Fibroblast of villous mesenchyme (primary cell): Measurements from ENCODE around the gene MMP10. TPM values are rescaled to one million over a fixed set of nuclear protein-coding genes. Genes with fewer than 3 reads are reported as not detected.

ENCODE experiments used
- DNase-seq: peaks from one replicate; pipeline ENCODE4 v3.0.0-alpha.2; 2010; ENCODE audit warnings: low read depth
- H3K4me3 ChIP-seq: 2 replicates; pipeline ENCODE4 v1.5.1; 2011; ENCODE audit warnings: low read depth, mild to moderate bottlenecking, low read length
- total RNA-seq: library from RNA; depleted of rRNA; stranded (reverse); fragments of >200 nt; gene quantifications from 2 replicates; pipeline ENCODE4 v1.2.3, GENCODE V29; 2012
- TF ChIP-seq, protein P1 (sequence below): IDR thresholded peaks from 2 replicates; pipeline ENCODE4 v1.5.1; 2012; ENCODE audit warnings: low read depth, mild to moderate bottlenecking, low read length; ENCODE audit not compliant: insufficient read depth

Gene MMP10
- total RNA-seq, 1 donor, result 0.86 TPM

DNA sequence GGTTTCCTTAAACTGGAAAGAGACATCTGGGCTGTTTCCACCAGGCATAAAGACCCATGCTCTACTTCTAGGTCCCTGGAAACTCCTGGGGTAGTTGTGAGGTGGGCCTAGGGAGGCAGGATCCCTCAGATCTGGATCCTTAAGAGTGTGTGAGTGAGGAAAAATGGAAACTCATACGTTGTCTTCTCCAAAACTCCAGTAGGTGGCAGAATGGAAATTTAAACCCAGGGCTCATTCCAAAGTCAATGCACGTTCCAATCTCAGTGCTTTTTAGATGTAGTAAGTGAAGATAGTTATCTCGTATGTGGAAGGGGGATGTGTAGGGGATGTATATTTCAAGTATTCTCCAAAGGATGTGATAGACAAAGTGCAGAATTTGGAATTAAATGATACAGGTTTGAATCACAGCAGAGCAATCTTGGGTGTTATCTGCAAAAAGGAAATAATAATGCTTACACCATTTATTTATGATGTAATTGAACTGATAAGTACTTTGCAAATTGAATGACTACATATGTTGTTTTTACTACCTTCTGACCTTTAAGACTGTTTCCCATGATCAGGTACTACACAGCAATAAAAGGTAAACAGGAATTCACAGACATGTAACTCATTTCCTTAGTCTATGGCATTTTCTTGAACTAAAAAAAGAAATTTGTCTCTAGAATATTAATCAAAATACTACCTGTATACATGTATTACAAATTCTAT, 30.7 kb upstream of the MMP10 start:
- H3K4me3 ChIP-seq, result no peak overlapping the region
- DNase-seq, result no peak
- TF ChIP-seq, protein P1, sequence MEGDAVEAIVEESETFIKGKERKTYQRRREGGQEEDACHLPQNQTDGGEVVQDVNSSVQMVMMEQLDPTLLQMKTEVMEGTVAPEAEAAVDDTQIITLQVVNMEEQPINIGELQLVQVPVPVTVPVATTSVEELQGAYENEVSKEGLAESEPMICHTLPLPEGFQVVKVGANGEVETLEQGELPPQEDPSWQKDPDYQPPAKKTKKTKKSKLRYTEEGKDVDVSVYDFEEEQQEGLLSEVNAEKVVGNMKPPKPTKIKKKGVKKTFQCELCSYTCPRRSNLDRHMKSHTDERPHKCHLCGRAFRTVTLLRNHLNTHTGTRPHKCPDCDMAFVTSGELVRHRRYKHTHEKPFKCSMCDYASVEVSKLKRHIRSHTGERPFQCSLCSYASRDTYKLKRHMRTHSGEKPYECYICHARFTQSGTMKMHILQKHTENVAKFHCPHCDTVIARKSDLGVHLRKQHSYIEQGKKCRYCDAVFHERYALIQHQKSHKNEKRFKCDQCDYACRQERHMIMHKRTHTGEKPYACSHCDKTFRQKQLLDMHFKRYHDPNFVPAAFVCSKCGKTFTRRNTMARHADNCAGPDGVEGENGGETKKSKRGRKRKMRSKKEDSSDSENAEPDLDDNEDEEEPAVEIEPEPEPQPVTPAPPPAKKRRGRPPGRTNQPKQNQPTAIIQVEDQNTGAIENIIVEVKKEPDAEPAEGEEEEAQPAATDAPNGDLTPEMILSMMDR, result peak; percentile 56

DNA sequence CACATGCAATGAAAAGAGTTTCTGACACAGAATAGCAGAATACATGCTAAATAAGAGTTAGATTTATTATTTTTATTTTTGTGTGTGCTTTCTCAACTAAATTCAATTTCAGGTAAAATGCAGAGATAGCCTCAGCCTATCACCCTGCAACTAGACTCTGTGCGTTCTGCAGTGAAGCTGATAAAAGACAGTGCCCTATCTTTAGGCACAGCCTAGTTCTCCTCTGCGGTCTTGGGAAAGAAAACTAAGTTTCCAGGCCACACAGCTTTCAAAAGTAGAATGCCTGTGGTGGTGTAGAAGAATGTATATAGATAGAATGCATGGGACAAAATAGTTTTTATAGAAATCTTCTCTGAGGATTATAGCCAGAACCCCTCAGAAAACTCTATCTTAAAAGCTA, 29.5 kb upstream of the MMP10 start:
- DNase-seq, result no peak
- H3K4me3 ChIP-seq, result no peak overlapping the region
- TF ChIP-seq, protein P1, result no peak

DNA sequence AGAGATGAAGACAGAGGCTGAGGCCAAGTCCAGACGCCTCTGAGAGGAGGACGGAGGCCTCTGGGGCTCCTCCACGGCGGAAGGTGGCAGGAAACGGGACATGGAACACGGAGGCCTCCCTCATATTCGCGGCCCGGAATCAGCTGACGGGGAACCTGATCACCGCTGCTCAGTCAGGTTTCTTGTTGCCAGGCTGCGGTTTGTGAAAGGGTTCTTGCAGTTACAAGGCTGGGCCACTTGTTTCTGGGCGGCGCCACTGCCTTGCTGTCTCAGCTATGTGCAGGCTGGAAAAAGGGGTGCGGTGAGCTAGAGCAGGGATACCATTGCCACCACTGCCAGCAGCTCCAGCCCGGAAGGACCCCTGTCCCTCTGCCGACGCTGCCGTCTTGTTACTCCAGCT, 27.5 kb upstream of the MMP10 start:
- TF ChIP-seq, protein P1, result peak; percentile 43
- H3K4me3 ChIP-seq, result no peak overlapping the region
- no peak for DNase-seq

DNA sequence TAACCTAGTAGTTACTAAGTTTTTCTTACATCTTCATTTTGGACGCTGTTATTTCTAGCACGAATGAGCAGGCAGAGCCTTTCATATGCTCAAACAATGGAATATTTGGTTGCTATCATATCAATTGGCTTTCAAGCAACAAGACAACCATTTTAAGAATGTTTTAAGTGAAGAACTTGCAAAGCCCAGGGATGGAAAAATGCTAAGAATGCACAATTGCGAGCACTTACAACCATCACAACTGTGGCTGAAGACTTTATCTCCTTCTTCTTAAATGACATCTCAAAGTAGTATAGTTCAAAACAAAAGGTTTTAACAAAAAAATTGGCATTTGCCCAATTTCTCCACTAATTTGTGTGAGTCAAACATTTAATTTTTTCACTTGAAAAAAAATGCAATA, 25.9 kb upstream of the MMP10 start:
- no peak overlapping the region for H3K4me3 ChIP-seq
- TF ChIP-seq, protein P1, result no peak
- DNase-seq, result no peak

DNA sequence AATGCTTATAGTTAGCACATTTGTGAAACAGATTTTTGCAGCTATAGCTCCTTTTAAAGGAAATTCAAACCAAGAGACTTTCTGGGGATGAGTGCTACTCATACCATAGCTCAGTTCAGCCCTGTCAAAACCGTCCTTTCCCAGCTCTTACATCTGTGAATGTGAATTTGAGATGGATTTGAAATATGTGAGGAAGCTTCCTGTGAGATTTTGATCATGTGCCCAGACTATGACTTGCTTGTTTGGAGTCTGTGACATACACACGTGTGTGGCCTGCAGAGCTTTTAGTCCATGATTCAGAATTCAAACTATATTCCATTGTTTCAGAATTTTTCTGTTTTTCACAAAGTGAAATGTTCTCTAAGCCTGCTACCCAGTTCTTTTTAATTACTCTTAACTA, 21.9 kb upstream of the MMP10 start:
- TF ChIP-seq, protein P1, result no peak
- DNase-seq, result peak; percentile 41
- no peak overlapping the region for H3K4me3 ChIP-seq

DNA sequence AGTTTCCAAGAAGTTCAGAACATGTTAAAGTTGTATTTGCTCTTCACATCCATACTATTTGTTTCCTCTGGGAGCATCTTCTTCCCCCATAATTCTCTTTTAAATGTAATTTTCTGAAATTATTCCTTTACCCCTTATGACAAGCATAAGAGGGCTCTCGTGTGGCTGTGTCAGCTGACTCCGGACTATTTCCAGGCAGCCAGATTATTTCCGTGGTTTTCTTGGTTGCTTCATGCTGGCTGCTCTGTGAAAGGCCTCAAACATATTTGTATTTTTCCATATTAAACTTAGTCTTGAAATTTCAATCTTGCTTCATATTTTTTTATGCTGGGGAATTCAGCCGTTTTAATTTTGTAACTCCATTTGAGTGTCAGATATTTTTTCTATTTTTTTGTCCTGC, 20.3 kb upstream of the MMP10 start:
- no peak overlapping the region for H3K4me3 ChIP-seq
- TF ChIP-seq, protein P1, result no peak
- DNase-seq, result no peak
